K562 (cell line): ENCODE results near the gene CACNA1A. TPM values are rescaled to one million over a fixed set of nuclear protein-coding genes. Genes with fewer than 3 reads are reported as not detected.

ENCODE experiments used
- ATAC-seq: fragments of 200-7000 bp; cut with Tn5 transposase; 3 replicates; pipeline ENCODE4 v1.9.1; 2020; ENCODE audit warnings: moderate library complexity
- BruUV-seq: library from RNA; stranded (reverse); fragments of 400-500 nt; replicated peaks from 2 replicates; lab custom pipeline; 2021; lab: Mats Ljungman, UMichigan
- CTCF ChIA-PET: fragments of 300-600 bp; formaldehyde crosslinking; extraction: SDS; loops from one replicate; lab custom pipeline; 2021; ENCODE audit warnings: low intra/inter-chr PET ratio; lab: Yijun Ruan, JAX
- POLR2A ChIA-PET: fragments of 300-600, 350-650 bp; sonication (Branson Sonifier 250); formaldehyde crosslinking; extraction: SDS; loops from one replicate; lab custom pipeline; 2021; ENCODE audit warnings: antibody characterized with exemption, inconsistent platforms; lab: Yijun Ruan, JAX
- DNase-seq, 4 experiments: peaks; one replicate each; pipeline versions ENCODE4 v3.0.0 to v3.0.0-alpha.2; 2011 to 2018; ENCODE audit warnings: low spot score in 3 of 4, mixed read lengths in 3 of 4; ENCODE audit errors: extremely low read depth in 1 of 4
- FAIRE-seq: peaks from 2 replicates; lab custom pipeline; 2011; peaks lifted over from hg19 to GRCh38; lab: Jason Lieb, UNC
- H2AFZ ChIP-seq: 2 replicates; pipeline ENCODE4 v1.6.0; 2011; ENCODE audit warnings: low read depth, low read length, control low read depth, inconsistent platforms
- H3K27ac ChIP-seq: fragments of 200-600 bp; 3 replicates; pipeline ENCODE4 v1.8.0; 2011; ENCODE audit warnings: low read depth, mild to moderate bottlenecking, control low read depth, inconsistent platforms, low read length, moderate library complexity, mixed read lengths; ENCODE audit errors: extremely low read depth
- H3K27me3 ChIP-seq, 2 experiments: fragments of 300-600 bp in 1 of 2; 2 replicates in 1 of 2; 3 replicates in 1 of 2; pipeline versions ENCODE4 v1.6.0 to v1.8.0; 2011; ENCODE audit warnings: inconsistent platforms in 2 of 2, low read length in 2 of 2, mild to moderate bottlenecking in 1 of 2, mixed read lengths in 1 of 2, moderate library complexity in 1 of 2; ENCODE audit not compliant: control insufficient read depth in 2 of 2, insufficient read depth in 2 of 2
- H3K36me3 ChIP-seq: fragments of 300-600 bp; 3 replicates; pipeline ENCODE4 v1.8.0; 2011; ENCODE audit warnings: mild to moderate bottlenecking, low read length, inconsistent platforms; ENCODE audit not compliant: control insufficient read depth, insufficient read depth
- H3K4me1 ChIP-seq, 2 experiments: fragments of 200-600 bp in 1 of 2; replicated peaks in 1 of 2; 2 replicates in 1 of 2; 3 replicates in 1 of 2; pipeline versions ENCODE4 v1.5.1 to v1.8.0; 2011; ENCODE audit warnings: inconsistent platforms in 2 of 2, low read length in 2 of 2, mild to moderate bottlenecking in 1 of 2, mixed read lengths in 1 of 2, moderate library complexity in 1 of 2; ENCODE audit not compliant: control insufficient read depth in 2 of 2, insufficient read depth in 2 of 2
- H3K4me2 ChIP-seq: 2 replicates; pipeline ENCODE4 v1.6.1; 2011; ENCODE audit warnings: low read length, control low read depth, inconsistent platforms, mixed read lengths; ENCODE audit not compliant: insufficient read depth
- H3K4me3 ChIP-seq: fragments of 200-600 bp; sonication (generic), shearing (Covaris generic); 2 replicates; pipeline ENCODE4 v1.5.1; 2016; ENCODE audit warnings: control low read depth, inconsistent platforms
- H3K79me2 ChIP-seq: fragments of 200-600 bp; 3 replicates; pipeline ENCODE4 v1.8.0; 2011; ENCODE audit warnings: low read length, inconsistent platforms; ENCODE audit not compliant: control insufficient read depth, insufficient read depth
- H3K9ac ChIP-seq, 2 experiments: 2 replicates each; pipeline versions ENCODE4 v1.6.0 to v1.6.1; 2011; ENCODE audit warnings: low read depth in 2 of 2, low read length in 2 of 2, control low read depth in 1 of 2, inconsistent platforms in 1 of 2, mild to moderate bottlenecking in 1 of 2, mixed read lengths in 1 of 2; ENCODE audit not compliant: insufficient read depth in 1 of 2
- H3K9me1 ChIP-seq: one replicate; pipeline ENCODE4 v1.6.0; 2011; ENCODE audit warnings: inconsistent platforms, mild to moderate bottlenecking, low read length, moderate library complexity; ENCODE audit not compliant: control insufficient read depth, insufficient read depth
- H3K9me3 ChIP-seq: replicated peaks from 2 replicates; pipeline ENCODE4 v1.5.1; 2011; ENCODE audit warnings: low read depth, low read length, inconsistent platforms; ENCODE audit not compliant: control insufficient read depth, insufficient read depth
- H4K20me1 ChIP-seq: replicated peaks from 2 replicates; pipeline ENCODE4 v1.6.1; 2011; ENCODE audit warnings: low read length, inconsistent platforms, mixed read lengths; ENCODE audit not compliant: control insufficient read depth, insufficient read depth
- EHMT2 ChIP-seq: fragments of 450-650 bp; IDR thresholded peaks from 2 replicates; pipeline ENCODE4 v1.6.1; 2018; ENCODE audit warnings: antibody characterized with exemption
- ESRRA ChIP-seq: fragments of 450-650 bp; IDR thresholded peaks from 2 replicates; pipeline ENCODE4 v1.6.1; 2014; ENCODE audit warnings: low read depth, mild to moderate bottlenecking, moderate library complexity, borderline replicate concordance
- FOXK1 ChIP-seq: sonication (generic); formaldehyde crosslinking; IDR thresholded peaks from 2 replicates; pipeline ENCODE4 v1.8.0; 2022; ENCODE audit warnings: missing genetic modification reagents, mild to moderate bottlenecking, borderline replicate concordance
- YY1 ChIP-seq, 3 experiments: IDR thresholded peaks; 2 replicates each; pipeline ENCODE4 v1.6.1; 2011; ENCODE audit warnings: low read length in 2 of 3, mild to moderate bottlenecking in 2 of 3, moderate library complexity in 2 of 3, borderline replicate concordance in 1 of 3, control low read depth in 1 of 3, low read depth in 1 of 3; ENCODE audit not compliant: insufficient read depth in 3 of 3, insufficient replicate concordance in 2 of 3, control insufficient read depth in 1 of 3, insufficient read length in 1 of 3; ENCODE audit errors: extremely low read depth in 1 of 3
- WGBS: fragments of 100-300 bp; shearing (Covaris generic); methylation state at CpG from one replicate; pipeline ENCODE4 v1.1.6; 2016; ENCODE audit warnings: low coverage, mixed read lengths; ENCODE audit not compliant: insufficient coverage; ENCODE audit errors: missing lambda C conversion rate; 5-methylcytosine and 5-hydroxymethylcytosine counted together
- in situ Hi-C: fragments of 300-500 bp; cut with MboI; formaldehyde crosslinking; loops from 4 replicates; pipeline ENCODE4 v1.15.0; 2018; ENCODE audit warnings: inconsistent platforms, mixed read lengths
- intact Hi-C: fragments of 100-400 bp; cut with micrococcal nuclease; formaldehyde crosslinking; loops from 2 replicates; pipeline ENCODE4 v1.14.2; 2022
- polyA plus RNA-seq, 8 experiments: library from polyadenylated mRNA; depleted of rRNA in 4 of 8; stranded (reverse) in 5 of 8; unstranded in 3 of 8; fragments of >200 nt; fragmentation: Nextera tagmentation in 2 of 8; fragmentation: Illumina TruSeq in 1 of 8; extraction: Ambion mirVana in 2 of 8; extraction: Trizol in 1 of 8; gene quantifications; 2 replicates each; pipeline versions ENCODE4 v1.2.1 to v1.2.3, GENCODE V29; 2011 to 2014; ENCODE audit warnings: inconsistent platforms in 1 of 8, missing spikeins in 1 of 8
- total RNA-seq, 7 experiments: library from RNA; depleted of rRNA in 6 of 7; stranded (reverse); fragments of >200 nt in 6 of 7; fragmentation: Illumina TruSeq in 2 of 7; extraction: Trizol in 2 of 7; gene quantifications; 2 replicates each; pipeline versions ENCODE4 v1.2.1 to v1.2.3, GENCODE V29; 2011 to 2021; ENCODE audit warnings: low replicate concordance in 1 of 7

The CACNA1A gene
- total and polyA plus RNA-seq, 9 of the 15 experiments (the other 6 are each of a cell fraction or from before 2014, with no cell fraction given), result 0.03 to 0.20 (median 0.09) TPM; not detected in 1

DNA sequence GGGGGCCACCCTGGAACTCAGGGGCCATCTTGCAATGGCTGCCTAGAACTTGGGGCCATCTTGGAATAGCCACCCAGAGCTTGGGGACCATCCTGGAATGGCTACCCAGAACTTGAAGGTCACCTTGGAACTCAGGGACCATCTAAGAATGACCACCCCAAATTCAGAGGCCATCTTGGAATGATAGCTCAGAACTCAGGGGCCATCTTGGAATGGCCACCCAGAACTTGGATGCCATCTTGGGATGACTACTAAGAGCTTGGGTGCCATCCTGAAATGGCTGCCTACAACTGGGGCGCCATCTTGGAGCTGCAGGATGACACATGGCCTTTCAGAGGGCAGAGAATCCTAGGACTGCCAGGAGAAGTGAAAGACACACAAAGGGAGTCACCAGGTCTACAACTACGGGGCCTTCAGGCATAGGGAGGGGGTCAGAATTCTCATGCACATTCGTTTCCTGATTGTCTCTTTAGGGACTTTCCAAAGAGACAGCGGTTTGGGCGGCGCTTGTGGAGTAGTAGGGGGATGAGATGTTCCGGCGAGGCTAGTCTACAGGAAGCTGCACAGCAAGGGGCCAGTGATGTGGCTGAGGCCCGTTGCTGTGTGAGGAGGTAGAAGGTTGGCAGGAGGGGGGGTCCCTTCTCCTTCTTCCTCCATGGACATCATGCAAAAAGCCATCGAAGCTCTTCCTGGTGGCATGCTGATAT, 231.1 kb downstream of the CACNA1A start:
- no TSS peak for BruUV-seq
- peaks cover 2 to 4% of the 10 kb centered on the region in 2 experiments; a peak in 3 of 5 replicates for H3K4me1 ChIP-seq
- no peaks in the 10 kb centered on the region for H3K36me3 ChIP-seq
- no peak overlapping the region for H3K4me3 ChIP-seq
- CTCF ChIA-PET, result interaction anchor here (3.8 kb wide), 1 partner anchor 154 kb away, joined by 34 read pairs; no protein-coding TSS in a partner anchor
- no peaks in the 10 kb centered on the region for H3K79me2 ChIP-seq
- peaks cover 2 to 14% of the 10 kb centered on the region in 2 experiments; a peak in 3 of 5 replicates for H3K27me3 ChIP-seq
- WGBS, result 11% methylated on average over 10 of the region's 10 CpGs
- in situ Hi-C loops (loop anchor here (5.0 to 10.0 kb wide), 2 partner anchors 317 to 570 kb away; no protein-coding TSS in a partner anchor), intact Hi-C loops (no loop called here)
- ATAC-seq (no peak), FAIRE-seq (no peak)
- no peaks in the 10 kb centered on the region for H3K9me3 ChIP-seq
- no peak overlapping the region for H3K27ac ChIP-seq
- POLR2A ChIA-PET, result interaction anchor here (0.8 kb wide), 1 partner anchor 327 kb away, joined by 3 read pairs; no protein-coding TSS in a partner anchor
- no peaks in the 10 kb centered on the region; the same call in 1 of the 2 replicates for H4K20me1 ChIP-seq
- peak overlapping the region; percentile 62; the same call in 1 of the 2 replicates for H2AFZ ChIP-seq
- no peak overlapping the region for H3K4me2 ChIP-seq
- TF ChIP-seq ESRRA (peak; percentile 31; the same call in 1 of the 2 replicates), YY1 (IDR thresholded peaks at IDR 0.05; ENCODE audit: borderline replicate concordance in 1 of 3, control insufficient read depth in 1 of 3, extremely low read depth in 1 of 3, insufficient read depth in 3 of 3, insufficient read length in 1 of 3, insufficient replicate concordance in 2 of 3, low read depth in 1 of 3, low read length in 2 of 3) (peak; percentile 36 to 85 (median 74)), EHMT2 (peak; percentile 64; the same call in 1 of the 2 replicates), FOXK1 (no peak)
- TF ChIP-seq, all 486 proteins: peak for 3
- H3K9me1 ChIP-seq, result no peaks in the 10 kb centered on the region
- DNase-seq, result no peak
- no peak overlapping the region for H3K9ac ChIP-seq
